ENCODE results near the gene CHD3.

The CHD3 gene

GRCh38 chr17:7864995-7865650 lies 23.5 kb upstream of the CHD3 start:
- no peak for DNase-seq (ENCODE audit: low read depth in 2 of 2)

- no peak for DNase-seq (ENCODE audit: low read depth in 2 of 2)
These were observed 20.7 kb upstream of the CHD3 start for GRCh38 chr17:7867881-7868329.

GRCh38 chr17:7873051-7873450 lies 15.5 kb upstream of the CHD3 start:
- DNase-seq (ENCODE audit: low read depth in 2 of 2) = no peak

- no peak for DNase-seq (ENCODE audit: low read depth in 2 of 2)
These were observed 12.7 kb upstream of the CHD3 start for GRCh38 chr17:7875804-7876370.

GRCh38 chr17:7878234-7878633 lies 10.4 kb upstream of the CHD3 start:
- DNase-seq (ENCODE audit: low read depth in 2 of 2) = no peak

GRCh38 chr17:7880076-7880868 lies 8.3 kb upstream of the CHD3 start:
- no peak for DNase-seq (ENCODE audit: low read depth in 2 of 2)

GRCh38 chr17:7881276-7882054 lies 7.1 kb upstream of the CHD3 start:
- no peak for DNase-seq (ENCODE audit: low read depth in 2 of 2)

- DNase-seq (ENCODE audit: low read depth in 2 of 2) = no peak
These were observed 6.5 kb upstream of the CHD3 start for GRCh38 chr17:7882068-7882467.

GRCh38 chr17:7882629-7883028 lies 6.0 kb upstream of the CHD3 start:
- DNase-seq (ENCODE audit: low read depth in 2 of 2) = no peak

GRCh38 chr17:7883781-7884386 lies 4.7 kb upstream of the CHD3 start:
- DNase-seq (ENCODE audit: low read depth in 2 of 2) = no peak

- DNase-seq (ENCODE audit: low read depth in 2 of 2) = peak; percentile 19 to 24
These were observed 3.8 kb upstream of the CHD3 start for GRCh38 chr17:7884581-7885366.

- DNase-seq (ENCODE audit: low read depth in 2 of 2) = peak; percentile 18 to 19
These were observed 3.0 kb upstream of the CHD3 start for GRCh38 chr17:7885367-7886226.

- peak; percentile 19 to 26 for DNase-seq (ENCODE audit: low read depth in 2 of 2)
These were observed 2.2 kb upstream of the CHD3 start for GRCh38 chr17:7886227-7887037.

- no peak for DNase-seq (ENCODE audit: low read depth in 2 of 2)
These were observed 1.5 kb upstream of the CHD3 start for GRCh38 chr17:7887038-7887481.

- peak; percentile 81 to 90 for DNase-seq (ENCODE audit: low read depth in 2 of 2)
These were observed 956 bp upstream of the CHD3 start for GRCh38 chr17:7887482-7888183.

- DNase-seq (ENCODE audit: low read depth in 2 of 2) = no peak
These were observed 772 bp downstream of the CHD3 start for GRCh38 chr17:7889166-7889955.

- no peak for DNase-seq (ENCODE audit: low read depth in 2 of 2)
These were observed 4.7 kb downstream of the CHD3 start for GRCh38 chr17:7893187-7893880.

Data from activated CD8-positive, alpha-beta memory T cell treated with anti-CD3 and anti-CD28 coated beads for 4 hours (primary cell).